Heart left ventricle (tissue), 13 donors: ENCODE results near the gene SPTLC3.

Source experiments
- POLR2A ChIP-seq, 2 donors: fragments of 450-650 bp; IDR thresholded peaks; one replicate each; pipeline ENCODE4 v1.6.1; 2017; ENCODE audit warnings: antibody characterized with exemption in 2 of 2, mild to moderate bottlenecking in 2 of 2, moderate library complexity in 2 of 2
- TF ChIP-seq, protein P1 (sequence below), 12 donors: fragments of 200-600 bp; sonication (generic) in 4 of 12; IDR thresholded peaks; one replicate each; pipeline versions ENCODE4 v1.5.0 to v1.8.0; 2018 to 2022; ENCODE audit warnings: antibody characterized with exemption in 12 of 12, mild to moderate bottlenecking in 5 of 12
- donor health status: ischemic (EF 13 %, LVEDD 7.1; RV severe dilation, severe dysfunction).
- donor health status: DM: no; HTN: yes; CAD: no.
- donor health status: DM: no; HTN: no; CAD: no.
- donor health status: ischemic (EF 25% LVEDD 6.9; RV normal size, moderate dysfunction).
- donor health status: ischemic (EF 25% LVEDD 5.7; RV mildly dilated, moderate dysfunction).
- donor health status: ischemic (EF 35%, LVEDD 5.7; RV mildly dilated, moderate dysfunction).
- donor health status: nonischemic (EF 11% LVEDD 7.7; RV severe dilation, severe dysfunction).
- donor health status: DM: yes; HTN: yes; CAD: no.
- donor health status: PGD.
- donor health status: ischemic (EF 29% LVEDD 5.4; RV normal size, mild dysfunction).
- donor health status: nonischemic (EF 23%, LVEDD 6.1; RV moderate dilation, normal function).

DNA sequence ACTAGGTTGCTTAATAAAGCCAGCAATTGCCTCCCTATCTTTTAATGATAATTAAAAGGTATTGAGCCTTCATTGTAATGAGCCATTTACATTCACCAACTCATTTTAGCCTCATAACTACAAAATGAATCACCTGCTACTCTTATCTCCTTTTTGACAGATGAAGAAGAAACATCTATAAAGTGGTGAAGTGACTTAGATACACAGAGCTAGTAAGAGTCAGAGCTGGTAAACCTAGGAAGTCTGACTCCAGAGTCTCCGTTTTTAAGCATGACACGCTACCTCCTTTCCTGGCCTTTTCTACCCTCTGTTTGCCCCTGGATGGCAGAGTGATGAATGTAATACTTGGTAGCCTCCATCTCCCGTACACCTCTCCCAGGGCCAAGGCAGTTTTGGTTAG is 93.5 kb downstream of the SPTLC3 start:
- TF ChIP-seq, protein P1, sequence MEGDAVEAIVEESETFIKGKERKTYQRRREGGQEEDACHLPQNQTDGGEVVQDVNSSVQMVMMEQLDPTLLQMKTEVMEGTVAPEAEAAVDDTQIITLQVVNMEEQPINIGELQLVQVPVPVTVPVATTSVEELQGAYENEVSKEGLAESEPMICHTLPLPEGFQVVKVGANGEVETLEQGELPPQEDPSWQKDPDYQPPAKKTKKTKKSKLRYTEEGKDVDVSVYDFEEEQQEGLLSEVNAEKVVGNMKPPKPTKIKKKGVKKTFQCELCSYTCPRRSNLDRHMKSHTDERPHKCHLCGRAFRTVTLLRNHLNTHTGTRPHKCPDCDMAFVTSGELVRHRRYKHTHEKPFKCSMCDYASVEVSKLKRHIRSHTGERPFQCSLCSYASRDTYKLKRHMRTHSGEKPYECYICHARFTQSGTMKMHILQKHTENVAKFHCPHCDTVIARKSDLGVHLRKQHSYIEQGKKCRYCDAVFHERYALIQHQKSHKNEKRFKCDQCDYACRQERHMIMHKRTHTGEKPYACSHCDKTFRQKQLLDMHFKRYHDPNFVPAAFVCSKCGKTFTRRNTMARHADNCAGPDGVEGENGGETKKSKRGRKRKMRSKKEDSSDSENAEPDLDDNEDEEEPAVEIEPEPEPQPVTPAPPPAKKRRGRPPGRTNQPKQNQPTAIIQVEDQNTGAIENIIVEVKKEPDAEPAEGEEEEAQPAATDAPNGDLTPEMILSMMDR (IDR thresholded peaks at IDR 0.05), result no peak
- TF ChIP-seq POLR2A (IDR thresholded peaks at IDR 0.05), result no peak
